ENCODE data around the gene CDADC1. TPM values are rescaled to one million over a fixed set of nuclear protein-coding genes. Genes with fewer than 3 reads are reported as not detected.

CDADC1 gene
- total and polyA plus RNA-seq, 2 experiments from 2014 or later, result 9.1 to 12.7 TPM

DNA sequence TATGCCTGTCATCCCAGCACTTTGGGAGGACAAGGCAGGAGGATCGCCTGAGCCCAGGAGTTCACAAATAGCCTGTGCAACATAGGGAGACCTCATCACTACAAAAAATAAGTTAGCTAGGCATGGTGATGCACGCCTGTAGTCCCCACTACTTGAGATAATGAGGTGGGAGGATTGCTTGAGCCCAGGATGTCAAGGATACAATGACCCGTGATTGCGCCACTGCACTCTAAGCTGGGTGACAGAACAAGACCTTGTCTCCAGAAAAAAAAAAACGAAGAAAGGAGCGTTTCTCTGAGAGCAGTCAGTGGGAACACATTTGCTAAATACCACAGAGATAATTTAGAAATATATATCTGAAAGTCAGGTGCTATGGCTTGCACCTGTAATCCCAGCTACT, 11.9 kb downstream of the CDADC1 start:
- H3K9me3 ChIP-seq (ENCODE audit: low read depth), result no peaks in the 10 kb centered on the region
- no peaks in the 10 kb centered on the region for H3K27me3 ChIP-seq
- H3K4me1 ChIP-seq (ENCODE audit: low read depth), result no peaks in the 10 kb centered on the region
- no peak overlapping the region for H3K27ac ChIP-seq
- DNase-seq (ENCODE audit: low read depth in 1 of 2, low spot score in 1 of 2), result no peak
- TF ChIP-seq, protein P1, sequence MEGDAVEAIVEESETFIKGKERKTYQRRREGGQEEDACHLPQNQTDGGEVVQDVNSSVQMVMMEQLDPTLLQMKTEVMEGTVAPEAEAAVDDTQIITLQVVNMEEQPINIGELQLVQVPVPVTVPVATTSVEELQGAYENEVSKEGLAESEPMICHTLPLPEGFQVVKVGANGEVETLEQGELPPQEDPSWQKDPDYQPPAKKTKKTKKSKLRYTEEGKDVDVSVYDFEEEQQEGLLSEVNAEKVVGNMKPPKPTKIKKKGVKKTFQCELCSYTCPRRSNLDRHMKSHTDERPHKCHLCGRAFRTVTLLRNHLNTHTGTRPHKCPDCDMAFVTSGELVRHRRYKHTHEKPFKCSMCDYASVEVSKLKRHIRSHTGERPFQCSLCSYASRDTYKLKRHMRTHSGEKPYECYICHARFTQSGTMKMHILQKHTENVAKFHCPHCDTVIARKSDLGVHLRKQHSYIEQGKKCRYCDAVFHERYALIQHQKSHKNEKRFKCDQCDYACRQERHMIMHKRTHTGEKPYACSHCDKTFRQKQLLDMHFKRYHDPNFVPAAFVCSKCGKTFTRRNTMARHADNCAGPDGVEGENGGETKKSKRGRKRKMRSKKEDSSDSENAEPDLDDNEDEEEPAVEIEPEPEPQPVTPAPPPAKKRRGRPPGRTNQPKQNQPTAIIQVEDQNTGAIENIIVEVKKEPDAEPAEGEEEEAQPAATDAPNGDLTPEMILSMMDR (IDR thresholded peaks at IDR 0.05; ENCODE audit: low read depth, low read length), result no peak
- peaks cover 14% of the 10 kb centered on the region for H3K36me3 ChIP-seq
- H3K4me3 ChIP-seq, result no peak overlapping the region

DNA sequence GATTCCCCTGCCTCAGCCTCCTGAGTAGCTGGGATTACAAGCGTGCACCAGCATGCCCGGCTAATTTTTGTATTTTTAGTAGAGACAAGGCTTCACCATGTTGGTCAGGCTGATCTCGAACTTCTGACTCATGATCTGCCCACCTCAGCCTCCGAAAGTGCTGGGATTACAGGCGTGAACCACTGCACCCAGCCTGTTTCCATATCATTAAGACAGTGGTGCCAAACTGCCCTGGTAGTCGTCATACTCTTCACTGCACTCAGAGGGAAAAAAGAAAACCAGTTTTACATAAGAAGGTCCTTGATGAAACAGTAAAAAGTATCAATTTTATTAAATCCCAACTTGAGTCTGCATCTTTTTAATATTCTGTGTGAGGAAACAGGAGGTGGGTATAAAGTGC, 14.9 kb downstream of the CDADC1 start:
- Histone ChIP-seq H3K9me3 (ENCODE audit: low read depth) (no peaks in the 10 kb centered on the region), H3K27me3 (no peaks in the 10 kb centered on the region), H3K36me3 (peaks cover 6% of the 10 kb centered on the region), H3K4me3 (no peak overlapping the region), H3K4me1 (ENCODE audit: low read depth) (no peaks in the 10 kb centered on the region), H3K27ac (no peak overlapping the region)
- TF ChIP-seq, protein P1 (IDR thresholded peaks at IDR 0.05; ENCODE audit: low read depth, low read length), result no peak
- no peak for DNase-seq (ENCODE audit: low read depth in 1 of 2, low spot score in 1 of 2)

DNA sequence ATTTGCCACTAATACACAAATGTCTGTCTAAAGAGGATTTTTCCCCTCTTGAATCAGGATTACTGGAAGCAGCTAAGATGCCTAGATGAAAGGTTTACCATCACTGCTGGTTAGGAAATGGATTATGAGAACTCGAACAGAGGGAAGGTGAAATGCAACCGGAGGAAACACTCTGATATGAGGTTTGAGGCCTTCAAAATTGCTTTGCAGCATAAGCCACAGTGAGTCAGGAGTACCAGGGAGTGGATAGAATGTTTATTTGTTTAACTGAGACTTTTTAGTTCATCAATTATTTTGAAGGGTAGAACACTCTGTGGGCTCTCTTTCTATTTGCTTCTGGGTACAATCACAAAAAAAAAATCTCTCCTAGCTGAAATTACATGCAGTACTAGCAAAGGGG, 18.1 kb downstream of the CDADC1 start:
- Histone ChIP-seq H3K27me3 (no peaks in the 10 kb centered on the region), H3K27ac (no peak overlapping the region), H3K4me3 (no peak overlapping the region), H3K4me1 (ENCODE audit: low read depth) (no peaks in the 10 kb centered on the region), H3K36me3 (peaks cover 4% of the 10 kb centered on the region), H3K9me3 (ENCODE audit: low read depth) (no peaks in the 10 kb centered on the region)
- TF ChIP-seq, protein P1 (IDR thresholded peaks at IDR 0.05; ENCODE audit: low read depth, low read length), result no peak
- no peak for DNase-seq (ENCODE audit: low read depth in 1 of 2, low spot score in 1 of 2)

DNA sequence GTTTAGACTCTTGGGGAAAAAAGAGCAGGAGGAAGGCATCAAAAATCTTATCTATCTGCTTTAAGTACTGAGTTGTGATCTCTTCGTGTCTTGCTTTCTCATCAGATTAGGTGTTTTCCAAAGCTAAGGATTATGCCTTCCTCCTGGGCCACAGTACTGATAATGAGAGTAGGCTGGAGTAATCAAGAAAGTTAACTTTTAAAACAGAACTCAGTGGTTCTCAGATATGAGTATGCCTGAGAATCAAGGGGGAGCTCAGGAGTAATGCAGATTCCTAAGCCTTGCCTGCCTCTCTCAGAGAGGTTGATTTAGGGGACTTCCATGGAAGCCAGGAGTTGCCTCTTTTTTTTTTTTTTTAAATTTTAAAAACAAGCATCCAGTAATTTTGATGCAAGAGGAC, 23.5 kb downstream of the CDADC1 start:
- Histone ChIP-seq H3K9me3 (ENCODE audit: low read depth) (no peaks in the 10 kb centered on the region), H3K27ac (no peak overlapping the region), H3K4me1 (ENCODE audit: low read depth) (no peaks in the 10 kb centered on the region), H3K36me3 (no peaks in the 10 kb centered on the region), H3K27me3 (no peaks in the 10 kb centered on the region), H3K4me3 (no peak overlapping the region)
- no peak for DNase-seq (ENCODE audit: low read depth in 1 of 2, low spot score in 1 of 2)
- TF ChIP-seq, protein P1 (IDR thresholded peaks at IDR 0.05; ENCODE audit: low read depth, low read length), result no peak

DNA sequence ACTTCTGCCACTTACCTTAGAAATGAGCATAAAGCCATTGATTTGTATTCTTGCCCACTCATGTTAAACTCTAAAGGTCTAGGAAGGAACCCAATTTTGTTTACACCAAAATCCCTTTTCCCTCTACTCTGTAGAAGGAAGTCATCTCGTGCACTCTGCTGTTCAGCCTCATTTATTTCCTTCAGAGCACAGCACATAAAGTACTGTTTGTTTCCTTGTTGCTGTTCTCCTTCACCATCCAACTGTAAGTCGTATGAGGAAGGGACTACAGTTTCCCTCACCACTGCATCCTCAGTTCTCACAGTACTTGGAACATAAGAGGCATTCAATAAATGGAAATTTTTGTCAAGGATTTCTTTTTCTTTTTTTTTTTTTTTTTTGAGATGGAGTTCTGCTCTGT, 24.6 kb downstream of the CDADC1 start:
- TF ChIP-seq, protein P1 (IDR thresholded peaks at IDR 0.05; ENCODE audit: low read depth, low read length), result no peak
- H3K27ac ChIP-seq, result no peak overlapping the region
- H3K27me3 ChIP-seq, result no peaks in the 10 kb centered on the region
- no peak overlapping the region for H3K4me3 ChIP-seq
- no peak for DNase-seq (ENCODE audit: low read depth in 1 of 2, low spot score in 1 of 2)
- H3K36me3 ChIP-seq, result no peaks in the 10 kb centered on the region
- no peaks in the 10 kb centered on the region for H3K4me1 ChIP-seq (ENCODE audit: low read depth)
- H3K9me3 ChIP-seq (ENCODE audit: low read depth), result no peaks in the 10 kb centered on the region

DNA sequence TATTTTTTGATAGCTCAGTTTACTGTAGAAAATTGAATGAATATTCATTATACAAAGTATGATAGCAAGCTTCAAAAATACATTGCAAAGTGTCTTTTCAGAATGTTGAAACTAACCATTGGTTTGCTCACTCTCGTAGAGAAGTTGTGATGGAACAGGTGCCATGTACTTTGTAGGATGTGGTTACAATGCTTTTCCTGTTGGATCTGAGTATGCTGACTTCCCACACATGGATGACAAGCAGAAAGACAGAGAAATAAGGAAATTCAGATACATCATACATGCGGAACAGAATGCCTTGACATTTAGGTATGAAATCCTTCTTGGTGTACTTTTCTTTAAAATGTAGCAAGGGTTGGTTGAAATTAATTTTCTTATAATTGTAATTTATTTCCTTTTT, 30.5 kb downstream of the CDADC1 start:
- DNase-seq (ENCODE audit: low read depth in 1 of 2, low spot score in 1 of 2), result no peak
- Histone ChIP-seq H3K4me3 (no peak overlapping the region), H3K9me3 (ENCODE audit: low read depth) (no peaks in the 10 kb centered on the region), H3K27me3 (no peaks in the 10 kb centered on the region), H3K27ac (no peak overlapping the region), H3K4me1 (ENCODE audit: low read depth) (no peaks in the 10 kb centered on the region), H3K36me3 (no peaks in the 10 kb centered on the region)
- TF ChIP-seq, protein P1 (IDR thresholded peaks at IDR 0.05; ENCODE audit: low read depth, low read length), result no peak

Measured in cardiac muscle cell (in vitro differentiated cells and primary cell).